ENCODE data around the gene AK8.
A peak's percentile ranks its signal among the peaks of the same experiment; 100 is the strongest.

Gene AK8

GRCh38 chr9:132769906-132770769 is 107.9 kb downstream of the AK8 start:
- no peak for DNase-seq

DNA sequence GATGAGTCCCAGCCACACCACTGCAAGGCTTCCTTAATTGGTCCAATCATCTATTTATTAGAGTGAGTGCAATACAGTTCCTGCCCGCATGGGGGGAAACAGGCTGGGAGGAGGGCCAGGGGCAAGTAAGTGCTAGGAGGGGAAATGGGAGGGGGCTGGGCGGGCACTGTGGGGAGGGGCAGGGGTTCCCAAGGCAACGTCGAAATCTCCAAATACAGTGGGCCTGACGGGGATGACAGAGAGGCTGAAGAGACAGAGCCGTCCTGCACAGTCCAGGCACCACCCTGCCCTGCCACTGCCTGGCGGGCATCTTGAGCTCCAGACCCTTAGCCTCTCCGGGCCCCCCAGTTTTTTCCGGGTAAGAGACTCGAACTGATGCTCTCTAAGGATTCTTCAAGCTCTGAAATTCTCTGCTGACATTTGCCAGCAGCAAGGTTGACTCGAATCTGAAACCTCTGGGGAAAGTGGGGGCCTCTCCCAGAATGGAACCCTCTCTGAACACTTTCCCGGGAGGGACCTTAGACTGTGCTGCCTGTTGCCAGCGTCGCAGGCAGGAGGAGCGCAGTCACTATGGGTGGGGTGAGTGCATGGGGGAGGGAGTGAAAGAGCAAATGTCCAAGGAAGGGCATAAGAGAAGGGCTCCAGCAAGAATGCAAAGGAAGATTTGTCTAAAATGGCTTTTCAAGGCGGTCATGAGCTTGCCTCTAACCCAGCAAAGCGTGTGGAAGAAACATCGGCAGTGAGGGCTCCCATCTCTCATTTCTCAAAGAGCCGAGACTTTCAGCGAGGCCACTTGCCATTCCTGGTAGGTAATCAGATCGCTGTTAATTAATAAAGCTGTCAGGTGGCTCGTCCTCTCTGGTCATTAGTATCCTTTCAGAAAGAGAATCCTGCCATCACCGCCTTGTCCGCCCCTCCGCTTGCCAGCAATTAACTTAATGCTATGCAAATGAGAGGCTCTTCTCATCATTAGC is 108.9 kb downstream of the AK8 start:
- DNase-seq = no peak

DNA sequence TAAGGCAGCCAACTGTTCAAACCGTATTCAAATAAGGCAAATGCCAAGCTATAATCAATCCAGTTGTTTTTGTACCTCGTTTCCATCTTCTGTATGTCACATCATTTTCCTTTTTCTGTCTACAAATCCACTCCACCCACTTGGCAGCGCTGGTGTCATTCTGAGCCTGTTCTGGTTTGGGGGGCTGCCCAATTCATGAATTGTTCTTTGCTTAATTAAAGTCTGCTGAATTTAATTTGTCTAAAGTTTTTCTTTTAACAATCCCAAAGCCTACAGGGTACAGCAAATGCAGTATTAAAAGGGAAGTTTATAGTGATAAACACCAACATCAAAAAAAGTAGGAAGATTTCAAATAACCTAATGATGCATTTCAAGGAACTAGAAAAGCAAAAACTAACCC is 114.5 kb downstream of the AK8 start:
- DNase-seq = no peak

DNA sequence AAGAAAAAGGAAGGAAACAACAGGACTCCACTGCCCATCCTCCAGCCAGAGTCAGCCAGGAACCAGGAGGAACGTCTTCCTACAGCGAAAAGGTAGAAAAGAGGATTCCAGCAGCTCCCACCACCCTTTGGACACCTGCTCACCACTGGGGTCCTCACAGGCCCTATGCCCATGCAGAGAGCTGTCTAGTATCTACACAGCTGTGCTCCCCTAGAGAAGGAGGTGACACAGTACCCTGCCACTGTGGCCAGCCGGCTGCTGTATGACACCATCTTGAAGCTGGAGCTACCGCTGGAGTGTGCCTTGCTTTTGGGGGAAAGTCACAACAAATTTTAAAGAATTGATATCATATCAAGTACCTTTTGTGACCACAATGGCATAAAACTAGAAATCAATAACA is 115.2 kb downstream of the AK8 start:
- no peak for DNase-seq

DNA sequence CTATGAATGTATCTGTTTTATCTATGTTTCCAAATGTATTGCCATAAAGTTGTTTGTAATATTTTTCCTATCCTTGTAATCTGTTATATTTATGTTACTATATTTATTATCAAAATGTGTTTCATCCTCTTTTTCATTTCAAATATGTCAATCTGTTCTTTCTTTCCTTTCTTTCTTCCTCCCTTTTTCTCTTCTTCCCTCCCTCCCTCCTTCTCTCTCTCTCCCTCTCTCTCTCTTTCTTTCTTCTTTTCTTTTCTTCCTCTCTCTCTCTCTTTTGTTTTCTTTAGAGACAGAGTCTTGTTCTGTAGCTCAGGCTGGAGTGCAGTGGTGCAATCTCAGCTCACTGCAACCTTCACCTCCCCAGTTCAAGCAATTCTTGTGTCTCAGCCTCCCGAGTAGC is 116.5 kb downstream of the AK8 start:
- no peak for DNase-seq

- no peak for DNase-seq
Observed at GRCh38 chr9:132760057-132760456, 118.0 kb downstream of the AK8 start.

GRCh38 chr9:132757016-132757415 is 121.1 kb downstream of the AK8 start:
- no peak for DNase-seq

DNA sequence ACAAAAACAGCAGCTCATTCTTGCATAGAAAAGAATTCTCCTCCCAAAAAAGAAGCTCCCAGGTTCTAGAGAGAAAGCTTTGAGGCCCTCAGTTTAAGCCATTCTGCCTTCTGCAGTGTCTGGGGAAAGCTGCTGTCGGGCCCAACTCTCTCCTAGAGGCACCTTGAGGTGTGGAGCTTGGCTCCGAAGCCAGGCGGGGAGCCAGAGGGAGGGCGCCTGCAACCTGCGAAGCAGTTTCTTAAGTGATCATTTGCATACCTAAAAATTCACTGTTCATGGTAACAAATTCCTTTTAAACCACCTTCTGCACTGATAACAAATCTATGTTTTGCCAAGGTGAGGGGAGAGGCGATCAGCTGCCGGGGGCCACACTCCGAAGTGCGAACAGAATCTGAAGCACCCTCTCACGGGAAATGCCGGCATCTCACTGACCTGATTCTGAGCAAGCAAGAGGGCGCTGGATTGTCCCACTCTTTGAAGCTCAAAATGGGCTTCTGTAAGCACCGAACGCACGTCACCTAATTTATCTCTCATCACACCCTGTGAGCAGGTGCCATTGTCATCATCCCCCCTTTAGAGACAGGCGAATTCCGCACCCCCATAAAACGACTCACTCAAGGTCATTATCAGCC is 121.8 kb downstream of the AK8 start:
- DNase-seq = no peak

- no peak for DNase-seq
Observed at GRCh38 chr9:132755096-132755495, 123.0 kb downstream of the AK8 start.

DNA sequence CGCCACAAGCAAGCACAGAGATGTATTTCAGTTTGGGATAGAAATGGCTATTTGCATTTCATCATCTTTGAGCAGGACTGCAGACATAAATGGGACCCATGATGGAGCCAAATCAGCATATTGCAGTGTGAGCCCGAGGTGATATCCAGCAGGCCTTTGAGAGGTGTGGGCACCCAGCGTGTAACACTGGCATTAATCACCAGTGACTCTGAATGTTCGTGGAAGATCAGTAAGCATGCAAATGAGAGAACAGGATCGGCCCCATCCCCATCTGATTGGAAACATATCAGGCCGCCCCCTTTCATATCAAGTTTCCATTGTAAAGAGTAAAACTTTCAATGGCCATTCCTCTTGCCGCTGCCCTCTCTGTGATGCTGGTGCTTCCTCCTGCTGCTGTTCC is 123.8 kb downstream of the AK8 start:
- DNase-seq = no peak

- no peak for DNase-seq
Observed at GRCh38 chr9:132753593-132753880, 124.5 kb downstream of the AK8 start.

GRCh38 chr9:132752877-132753592 is 125.0 kb downstream of the AK8 start:
- DNase-seq = peak; percentile 54

DNA sequence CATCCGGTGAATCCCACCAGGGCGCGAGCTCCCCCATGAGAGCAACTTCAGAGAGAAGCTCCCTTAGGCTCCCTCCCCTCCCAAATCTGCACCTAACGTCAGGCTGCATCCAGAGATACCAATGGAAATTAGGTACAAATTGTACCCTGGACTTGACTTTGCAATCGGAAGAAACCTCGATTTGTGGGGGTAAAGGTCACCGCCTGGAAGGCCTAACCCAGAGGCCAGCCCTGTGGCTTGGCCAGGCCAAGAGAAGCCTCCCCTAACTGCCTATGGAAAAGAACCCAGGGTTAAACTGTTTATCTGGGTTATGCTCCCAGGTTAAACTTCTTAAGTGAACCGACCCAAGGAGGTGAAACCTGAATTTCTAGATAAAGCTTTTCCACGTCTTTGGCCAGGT is 127.4 kb downstream of the AK8 start:
- DNase-seq = no peak

- no peak for DNase-seq
Observed at GRCh38 chr9:132749306-132749705, 128.8 kb downstream of the AK8 start.

- DNase-seq = peak; percentile 45
Observed at GRCh38 chr9:132748450-132748849, 129.6 kb downstream of the AK8 start.

DNA sequence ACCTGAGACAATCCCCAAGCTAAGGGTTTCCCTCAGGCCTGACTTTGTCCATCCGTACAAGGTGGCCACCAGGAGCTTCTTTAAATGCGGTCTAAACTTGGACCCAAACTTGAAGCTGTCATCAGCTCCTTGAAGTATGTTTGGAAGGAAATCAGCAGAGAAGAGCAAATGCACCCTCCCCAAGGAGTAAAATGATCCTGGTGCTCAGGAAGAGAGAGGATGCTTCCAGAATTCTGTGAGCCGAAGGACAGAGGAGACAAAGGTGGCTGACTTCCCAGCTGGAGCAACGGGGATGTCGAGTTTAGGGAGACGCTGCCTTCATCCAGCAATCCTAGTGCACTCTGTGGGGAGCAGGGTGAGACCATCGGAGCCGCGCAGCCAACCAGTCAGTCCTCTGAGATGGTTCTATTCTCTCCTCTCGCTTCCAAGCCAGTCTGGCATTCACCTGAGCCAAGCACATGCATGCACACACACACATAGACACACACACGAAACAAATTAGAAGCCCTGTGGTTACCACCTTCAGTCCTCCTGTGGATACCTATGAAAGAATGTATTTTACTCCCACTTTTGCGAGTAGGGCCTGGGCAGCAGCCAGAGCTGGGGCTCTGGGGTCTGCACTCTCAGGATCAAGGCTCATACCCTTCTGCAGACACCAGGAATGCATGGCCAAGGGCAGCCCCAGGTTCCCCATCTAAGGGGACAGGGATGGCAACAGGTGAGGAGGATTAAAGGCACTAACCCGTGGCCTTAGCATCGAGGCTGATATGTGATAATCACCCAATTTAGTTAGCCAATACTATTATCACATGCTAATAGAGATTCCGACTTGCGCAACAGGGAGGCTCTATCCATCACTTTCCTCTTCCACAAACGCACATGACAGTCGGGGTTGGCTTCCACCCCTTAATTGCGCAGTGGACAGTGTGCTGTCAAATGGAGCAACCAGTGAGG is 132.1 kb downstream of the AK8 start:
- no peak for DNase-seq

DNA sequence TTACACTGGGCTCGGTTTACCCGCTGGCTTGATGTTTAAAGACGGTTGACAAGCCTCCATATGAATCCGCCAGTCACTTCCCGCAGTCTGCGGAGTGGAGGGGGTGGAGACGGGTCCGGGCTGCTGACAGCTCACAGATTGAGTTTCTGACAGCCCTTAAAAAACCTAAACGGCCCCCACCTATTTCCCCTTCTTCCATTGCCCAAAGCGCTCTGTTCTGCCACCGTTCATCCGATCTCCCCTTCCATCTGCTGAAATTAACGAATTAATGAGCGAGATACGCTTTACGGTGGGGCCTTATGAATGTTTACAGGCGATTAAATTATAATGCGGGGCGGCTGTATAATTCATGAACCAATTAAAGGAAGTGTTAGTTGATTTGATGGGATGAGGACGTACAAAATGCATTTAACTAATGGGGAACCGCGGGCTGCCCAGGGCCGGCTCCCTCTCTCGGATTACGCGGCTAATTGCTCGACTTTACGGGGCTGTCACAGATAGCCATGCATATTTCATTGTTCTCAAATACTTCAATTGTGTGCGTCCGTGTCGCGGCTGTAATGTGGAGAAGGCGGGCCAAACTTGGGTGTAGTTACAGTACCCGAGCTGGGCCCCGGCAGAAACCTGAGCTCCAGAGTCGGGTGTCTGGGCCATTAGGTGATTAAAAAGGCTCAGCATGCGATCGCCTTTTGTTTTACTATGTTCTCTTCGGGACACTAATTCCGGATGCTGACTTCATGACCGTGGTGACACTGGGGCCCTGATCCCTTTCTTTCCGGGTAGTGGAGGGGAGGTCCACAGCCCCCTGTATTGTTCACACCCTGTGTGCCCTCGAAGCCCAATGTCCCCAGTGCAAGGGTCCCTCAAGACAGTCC is 133.0 kb downstream of the AK8 start:
- peak; percentile 85 for DNase-seq

- DNase-seq = peak; percentile 68
Observed at GRCh38 chr9:132743931-132744479, 134.1 kb downstream of the AK8 start.

DNA sequence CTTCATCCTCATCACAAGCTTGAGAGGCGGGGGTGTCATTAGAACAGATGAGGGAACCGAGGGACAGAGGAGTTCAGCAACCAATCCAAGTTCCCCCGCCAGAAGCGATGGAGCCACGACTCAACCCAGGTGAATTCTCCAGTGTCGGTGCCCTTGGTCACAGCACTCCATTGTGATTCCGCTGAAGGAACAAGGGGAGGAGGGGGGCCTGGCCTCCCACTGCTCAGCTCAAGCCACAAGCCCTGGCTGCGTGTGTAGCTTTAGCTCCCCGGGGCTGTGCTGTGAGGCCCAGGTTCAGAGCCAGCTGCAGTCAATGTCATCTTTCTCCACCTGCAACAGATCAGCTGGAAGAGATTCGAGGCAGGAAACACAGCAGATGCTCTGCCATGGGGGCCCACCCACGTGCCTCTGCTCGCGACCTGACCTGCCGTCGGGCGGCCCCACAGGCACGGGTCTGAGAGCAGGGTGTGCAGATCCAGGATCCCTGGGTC is 135.2 kb downstream of the AK8 start:
- peak; percentile 65 for DNase-seq
